ENCODE data around the gene ANKRD28. TPM values are rescaled to one million over a fixed set of nuclear protein-coding genes. Genes with fewer than 3 reads are reported as not detected.

The ANKRD28 gene
- total RNA-seq, 1 experiment from 2014 or later = 53.0 TPM

GRCh38 chr3:15634671-15635070, 163.1 kb downstream of the ANKRD28 start:
- peaks cover 19% of the 10 kb centered on the region for H3F3A ChIP-seq (ENCODE audit: low read length, unreplicated experiment)
- H3K79me2 ChIP-seq (ENCODE audit: low read length) = no peaks in the 10 kb centered on the region
- TF ChIP-seq EZH2 (IDR thresholded peaks at IDR 0.05; ENCODE audit: low read length, unreplicated experiment) (no peak), EZH2phosphoT487 (IDR thresholded peaks at IDR 0.05; ENCODE audit: borderline replicate concordance, low read length) (no peak), CTCF (conservative IDR thresholded peaks at IDR 0.05; ENCODE audit: low read depth, low read length) (no peak)
- H3K4me3 ChIP-seq (ENCODE audit: low read length) = peak overlapping the region; percentile 30; the same call in 1 of the 2 replicates
- ATAC-seq (no peak), DNase-seq (no peak)
- no peaks in the 10 kb centered on the region for H3K9me2 ChIP-seq (replicated peaks; ENCODE audit: low read length)
- H3K27ac ChIP-seq (ENCODE audit: low read length) = peak overlapping the region; percentile 97
- no peaks in the 10 kb centered on the region for H3K27me3 ChIP-seq (ENCODE audit: low read length)
- H3K36me3 ChIP-seq (ENCODE audit: low read depth, low read length) = no peaks in the 10 kb centered on the region
- H3K4me1 ChIP-seq (ENCODE audit: insufficient read depth, low read length) = peaks cover 85% of the 10 kb centered on the region
- H3K9me3 ChIP-seq (ENCODE audit: low read length) = no peaks in the 10 kb centered on the region
- H4K20me1 ChIP-seq (ENCODE audit: low read length) = no peaks in the 10 kb centered on the region
- BruUV-seq (replicated peaks) = TSS peak; percentile 60
- peak overlapping the region; percentile 83 for H3K4me2 ChIP-seq (ENCODE audit: low read length)
- H2AFZ ChIP-seq (ENCODE audit: low read length) = 0 out of 2 replicates have a peak overlapping the region, but pooled peaks have one; percentile 3
- ChIA-PET CTCF (interaction anchor here (1.1 kb wide), 1 partner anchor 171 kb away, joined by 3 read pairs; no protein-coding TSS in a partner anchor), POLR2A (ENCODE audit: unreplicated experiment) (interaction anchor here (0.6 to 0.7 kb wide), 4 partner anchors 11 to 119 kb away, joined by 3 to 8 read pairs (median 3); no protein-coding TSS in a partner anchor)
- H3K9ac ChIP-seq (ENCODE audit: low read length) = peak overlapping the region; percentile 30
- intact Hi-C loops (cut with micrococcal nuclease) = loop anchor here (1.0 to 10.0 kb wide), 4 partner anchors 26 to 610 kb away; partner anchors contain the start of gene ANKRD28

GRCh38 chr3:15633766-15634598, 163.8 kb downstream of the ANKRD28 start:
- Histone ChIP-seq H3K36me3 (ENCODE audit: low read depth, low read length) (no peaks in the 10 kb centered on the region), H2AFZ (ENCODE audit: low read length) (0 out of 2 replicates have a peak overlapping the region, but pooled peaks have one; percentile 3), H4K20me1 (ENCODE audit: low read length) (no peaks in the 10 kb centered on the region), H3K9me3 (ENCODE audit: low read length) (no peaks in the 10 kb centered on the region), H3K79me2 (ENCODE audit: low read length) (no peaks in the 10 kb centered on the region), H3K9me2 (replicated peaks; ENCODE audit: low read length) (no peaks in the 10 kb centered on the region), H3K27ac (ENCODE audit: low read length) (peak overlapping the region; percentile 97), H3F3A (ENCODE audit: low read length, unreplicated experiment) (peaks cover 19% of the 10 kb centered on the region), H3K27me3 (ENCODE audit: low read length) (no peaks in the 10 kb centered on the region), H3K4me1 (ENCODE audit: insufficient read depth, low read length) (peaks cover 84% of the 10 kb centered on the region), H3K4me2 (ENCODE audit: low read length) (peak overlapping the region; percentile 83), H3K4me3 (ENCODE audit: low read length) (peak overlapping the region; percentile 30; the same call in 1 of the 2 replicates), H3K9ac (ENCODE audit: low read length) (peak overlapping the region; percentile 40)
- POLR2A ChIA-PET (ENCODE audit: unreplicated experiment) = interaction anchor here (0.6 to 0.7 kb wide), 4 partner anchors 11 to 349 kb away, joined by 3 to 5 read pairs (median 3); no protein-coding TSS in a partner anchor
- CTCF ChIA-PET = interaction anchor here (1.1 kb wide), 1 partner anchor 172 kb away, joined by 3 read pairs; no protein-coding TSS in a partner anchor
- ATAC-seq (peak; percentile 46), DNase-seq (peak; percentile 92)
- no TSS peak for BruUV-seq (replicated peaks)
- intact Hi-C loops (cut with micrococcal nuclease) = loop anchor here (1.0 to 10.0 kb wide), 4 partner anchors 26 to 611 kb away; partner anchors contain the start of gene ANKRD28
- TF ChIP-seq CTCF (conservative IDR thresholded peaks at IDR 0.05; ENCODE audit: low read depth, low read length) (no peak), EZH2 (IDR thresholded peaks at IDR 0.05; ENCODE audit: low read length, unreplicated experiment) (no peak), EZH2phosphoT487 (IDR thresholded peaks at IDR 0.05; ENCODE audit: borderline replicate concordance, low read length) (no peak)

Measured in PC-3 (cell line).